Stimulated activated CD8-positive, alpha-beta memory T cell treated with anti-CD3 and anti-CD28 coated beads, Interleukin-2, amount 100 ng/mL, for 48 hours (primary cell): Measurements from ENCODE around the gene SEH1L.
"Not testable (repeated sequence)": the region's sequence is repeated elsewhere in the genome, so short reads cannot be mapped to it uniquely, and the experiment has no call there.

ENCODE experiments used
- DNase-seq, 2 donors: peaks; one replicate each; pipeline ENCODE4 v3.0.0-alpha.2; 2020; ENCODE audit warnings: low read depth in 2 of 2

The SEH1L gene

GRCh38 chr18:12947285-12948049, at the start of gene SEH1L:
TSS of gene SEH1L (plus strand) at chr18:12948011. CDS start at chr18:12948122, 111 bp downstream.
- peak; percentile 99 to 100 for DNase-seq

- not testable (repeated sequence) for DNase-seq
Observed at GRCh38 chr18:12901208-12901607, 46.6 kb upstream of the SEH1L start.

DNA sequence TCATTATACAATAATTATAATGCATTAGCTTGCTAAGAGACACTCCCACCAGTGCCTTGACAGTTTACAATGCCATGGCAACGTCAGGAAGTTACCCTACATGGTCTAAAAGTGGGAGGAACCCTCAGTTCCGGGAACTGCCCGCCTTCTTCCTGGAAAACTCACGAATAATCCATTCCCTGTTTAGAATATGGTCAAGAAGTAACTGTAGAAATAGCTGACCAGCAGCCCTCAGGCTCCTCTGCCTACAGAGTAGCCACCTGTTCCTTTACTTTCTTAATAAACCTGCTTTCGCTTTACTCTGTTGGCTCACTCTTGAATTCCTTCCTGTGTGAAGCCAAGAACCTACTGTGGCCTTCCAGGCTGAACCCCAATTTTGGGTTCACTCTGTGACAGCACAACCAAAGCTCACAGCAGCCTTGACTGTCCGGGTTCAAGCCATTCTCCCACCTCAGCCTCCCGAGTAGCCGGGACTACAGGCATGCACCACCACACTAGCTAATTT, 43.7 kb upstream of the SEH1L start:
- no peak for DNase-seq

DNA sequence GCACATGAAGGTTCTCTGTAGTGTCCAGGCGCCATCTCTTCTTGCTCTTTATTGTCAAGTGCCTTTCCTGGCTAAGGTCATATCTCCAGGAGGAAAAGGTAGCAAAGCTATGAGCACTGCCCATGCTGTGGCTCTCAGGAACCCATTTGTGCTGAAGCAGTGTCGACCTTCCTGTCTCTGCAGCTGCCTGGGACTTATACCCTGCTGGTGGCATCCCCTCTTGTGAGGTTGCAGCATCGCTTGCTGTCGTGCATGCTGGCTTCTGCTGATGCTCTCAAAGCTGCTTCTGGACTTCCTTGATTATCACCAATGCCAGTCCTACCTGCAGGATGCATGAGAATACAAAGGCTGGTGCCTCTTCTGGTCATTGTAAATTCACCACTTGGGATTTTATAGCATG, 41.7 kb upstream of the SEH1L start:
- no peak for DNase-seq

GRCh38 chr18:12906773-12907172, 41.0 kb upstream of the SEH1L start:
- DNase-seq = no peak

- no peak for DNase-seq
Observed at GRCh38 chr18:12907258-12907925, 40.4 kb upstream of the SEH1L start.

- DNase-seq = no peak
Observed at GRCh38 chr18:12908706-12909105, 39.1 kb upstream of the SEH1L start.

DNA sequence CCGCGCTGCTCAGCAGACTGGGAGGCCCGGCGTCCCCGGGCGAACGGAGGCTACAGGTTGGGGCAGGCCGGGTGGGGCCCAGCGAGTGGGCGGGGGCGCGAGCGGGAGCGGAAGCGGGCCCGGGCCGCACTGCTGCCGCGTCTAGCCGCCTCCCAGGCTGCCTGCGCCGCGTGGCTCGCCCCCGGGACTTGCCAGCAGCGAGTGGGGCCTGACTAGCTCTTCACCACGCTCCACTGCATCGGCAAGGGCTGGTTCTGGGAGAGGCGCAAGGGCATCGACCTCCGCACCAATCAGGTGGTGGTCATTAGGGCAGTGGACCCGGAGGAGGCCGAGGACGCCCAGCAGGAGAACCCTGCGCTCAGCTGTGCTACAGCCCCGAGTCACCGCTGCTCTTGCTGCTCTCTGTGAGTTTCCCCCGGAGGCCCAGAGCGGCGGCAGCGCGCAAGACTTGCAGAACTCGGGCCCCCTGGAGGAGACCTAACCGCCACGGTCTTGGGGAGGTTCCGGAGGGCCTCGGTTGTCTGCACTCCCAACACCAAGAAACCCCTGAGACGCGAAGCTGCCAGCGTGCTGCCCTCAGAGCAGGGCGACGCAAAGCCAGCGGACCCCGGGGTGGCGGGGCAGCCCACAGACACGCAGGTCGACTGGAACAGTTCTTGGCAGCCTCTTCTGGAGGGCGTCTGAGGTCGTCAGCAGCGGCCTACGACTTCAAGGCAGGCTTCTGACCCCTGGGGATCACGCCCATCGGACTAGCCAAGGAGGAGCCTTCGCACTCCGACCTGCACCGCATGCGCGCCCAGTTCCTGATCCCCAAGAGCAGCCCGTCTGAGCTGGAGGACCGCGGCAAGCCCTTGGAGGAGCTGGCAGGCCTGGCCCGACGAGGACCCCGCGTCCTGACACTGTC, 36.5 kb upstream of the SEH1L start:
- peak; percentile 40 to 62 for DNase-seq

DNA sequence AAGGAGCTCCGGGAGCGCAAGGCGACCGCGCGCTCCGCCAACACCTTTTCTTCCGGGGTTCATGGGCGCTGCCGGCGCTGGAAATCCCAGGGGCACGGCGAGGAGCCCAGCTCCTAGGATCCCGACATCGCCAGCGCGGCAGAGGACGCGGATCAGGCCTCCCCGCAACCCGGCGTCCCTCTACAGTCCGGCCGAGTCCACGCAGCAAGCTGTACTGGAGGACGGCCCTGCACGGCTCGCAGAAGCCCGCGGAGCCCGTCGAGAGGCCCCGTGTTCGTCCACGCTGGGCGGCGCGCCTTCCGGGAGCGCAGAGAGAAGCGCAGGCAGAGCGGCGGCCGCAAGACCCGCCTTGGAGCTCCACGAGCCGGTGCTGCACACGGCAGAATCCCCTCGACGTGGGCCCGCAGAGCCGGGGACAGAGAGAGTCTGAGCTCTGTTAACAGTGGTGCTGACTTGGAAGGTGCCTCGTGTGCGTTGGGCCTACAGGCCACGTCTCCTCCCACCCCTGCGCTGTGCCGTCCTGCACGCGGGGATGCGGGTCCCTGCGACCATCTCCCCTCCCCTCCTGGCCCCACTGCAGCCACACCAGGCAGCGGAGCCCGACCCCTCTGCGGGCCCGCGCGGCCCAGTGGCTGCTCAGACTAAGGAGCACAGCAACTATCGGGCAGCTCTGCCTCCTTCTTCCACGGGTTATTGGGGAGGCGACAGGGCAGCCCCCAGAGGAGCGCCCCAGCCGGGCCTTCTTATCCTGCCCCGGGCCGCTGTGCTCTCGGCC, 35.7 kb upstream of the SEH1L start:
- no peak for DNase-seq

DNA sequence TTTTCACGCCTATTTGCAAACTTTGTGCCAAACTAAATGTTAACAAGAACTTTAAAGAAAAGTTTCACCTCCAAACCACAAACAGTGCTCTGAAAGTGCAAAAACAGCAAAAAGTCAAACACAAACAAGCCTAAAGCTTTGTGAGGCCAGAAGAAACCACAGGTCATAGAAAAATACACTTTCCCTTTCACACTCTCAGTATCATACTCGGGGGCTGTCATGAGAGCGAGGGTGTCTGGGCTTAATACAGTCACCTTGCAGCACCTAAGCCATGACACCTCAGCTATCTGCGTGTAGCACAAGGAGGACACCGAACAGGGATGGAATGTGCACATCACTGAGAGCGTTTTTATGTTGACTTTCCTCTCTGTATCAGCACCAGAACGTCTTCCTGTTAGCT, 26.6 kb upstream of the SEH1L start:
- no peak for DNase-seq

- DNase-seq = no peak
Observed at GRCh38 chr18:12922266-12922665, 25.5 kb upstream of the SEH1L start.

DNA sequence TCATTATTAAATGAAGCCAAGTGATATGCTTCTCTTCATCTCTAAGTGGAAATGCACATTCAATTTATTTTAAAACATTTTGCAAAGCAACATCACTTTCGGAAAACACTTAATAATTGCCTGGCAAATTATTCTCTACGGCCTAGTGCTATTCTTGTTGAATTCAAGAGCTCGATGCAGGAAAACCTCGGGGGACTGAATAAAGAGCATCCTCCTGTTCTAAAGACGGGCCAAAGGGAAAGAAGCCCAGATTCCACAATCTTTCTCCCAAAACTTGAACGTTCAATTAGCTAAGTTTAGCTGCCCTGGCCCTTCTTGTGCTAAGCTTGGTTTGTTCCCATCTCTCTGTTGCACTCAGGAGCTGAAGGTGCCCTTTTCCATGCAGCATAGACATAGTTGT, 23.2 kb upstream of the SEH1L start:
- no peak for DNase-seq

DNA sequence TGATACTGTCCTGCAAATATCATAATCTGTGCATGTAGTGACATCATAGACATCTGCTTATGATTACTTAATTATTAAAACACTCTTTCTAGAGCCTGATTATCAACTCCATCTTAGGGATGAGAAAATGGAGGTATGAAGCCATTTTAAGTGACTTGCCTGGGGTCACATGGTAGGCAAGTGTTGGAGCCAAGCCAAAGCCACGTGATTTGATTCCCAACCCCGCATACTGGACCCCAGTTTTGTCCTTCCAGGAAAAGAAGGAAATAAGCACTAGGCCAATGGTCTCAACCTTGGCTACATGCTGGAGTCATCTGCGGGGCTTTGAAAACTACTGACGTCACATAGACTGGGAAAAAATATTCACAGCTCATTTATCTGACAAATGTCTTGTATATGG, 19.6 kb upstream of the SEH1L start:
- no peak for DNase-seq

DNA sequence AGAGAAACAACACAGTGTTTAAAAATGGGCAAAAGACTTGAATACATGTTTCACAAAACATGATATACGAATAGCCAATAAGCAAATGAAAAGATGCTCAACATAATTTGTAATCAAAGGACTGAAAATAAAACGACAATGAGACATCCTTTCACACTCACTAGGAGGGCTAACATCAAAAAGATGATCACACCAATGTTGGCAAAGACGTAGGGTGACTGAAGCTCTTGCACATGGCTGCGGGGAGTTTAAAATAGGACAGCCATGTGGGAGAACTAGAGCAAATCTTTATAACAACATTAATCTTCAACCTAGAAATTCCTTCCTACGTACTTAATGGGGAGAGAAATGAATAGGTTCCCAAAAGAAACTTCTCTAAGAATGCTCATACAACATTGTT, 19.2 kb upstream of the SEH1L start:
- DNase-seq = no peak

GRCh38 chr18:12929477-12930083, 18.2 kb upstream of the SEH1L start:
- DNase-seq = no peak

DNA sequence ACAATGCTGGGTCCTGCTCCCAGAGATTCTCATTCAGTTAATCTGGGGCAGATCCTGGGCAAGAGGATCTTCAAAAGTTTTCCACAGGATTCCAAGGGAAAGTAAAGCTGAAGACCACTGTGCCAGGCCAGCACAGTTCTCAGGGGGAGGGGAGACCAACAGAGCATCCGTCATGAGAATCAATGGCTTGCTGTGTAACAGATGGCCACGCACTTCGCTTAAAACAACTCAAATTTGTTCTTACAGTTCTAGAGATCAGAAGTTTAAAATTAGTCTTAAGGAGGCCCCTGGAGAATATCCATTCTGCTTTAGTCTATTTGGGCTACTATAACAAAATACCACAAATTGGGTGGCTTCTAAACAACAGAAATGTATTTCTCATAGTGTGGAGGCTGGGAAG, 17.4 kb upstream of the SEH1L start:
- no peak for DNase-seq

- DNase-seq = no peak
Observed at GRCh38 chr18:12930908-12931307, 16.9 kb upstream of the SEH1L start.

DNA sequence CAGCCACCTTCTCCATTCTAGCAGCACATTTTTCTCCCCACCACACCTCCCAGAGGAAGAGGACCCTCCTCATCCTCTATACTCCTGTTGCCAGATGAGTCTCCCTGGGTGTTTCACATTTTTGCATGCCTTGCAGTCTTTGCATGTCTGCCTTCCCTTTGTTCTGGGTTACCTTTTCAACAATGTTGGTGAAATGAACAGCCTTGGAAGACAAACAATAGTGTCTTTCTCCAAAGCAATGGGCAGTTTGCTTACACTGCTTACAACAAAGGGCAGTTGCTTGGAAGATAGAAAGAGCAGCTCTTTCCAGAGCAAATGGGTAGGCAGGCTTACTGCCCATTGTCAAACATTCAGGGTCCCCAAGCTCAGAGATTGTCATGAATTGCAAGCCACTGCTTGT, 14.5 kb upstream of the SEH1L start:
- DNase-seq = no peak

DNA sequence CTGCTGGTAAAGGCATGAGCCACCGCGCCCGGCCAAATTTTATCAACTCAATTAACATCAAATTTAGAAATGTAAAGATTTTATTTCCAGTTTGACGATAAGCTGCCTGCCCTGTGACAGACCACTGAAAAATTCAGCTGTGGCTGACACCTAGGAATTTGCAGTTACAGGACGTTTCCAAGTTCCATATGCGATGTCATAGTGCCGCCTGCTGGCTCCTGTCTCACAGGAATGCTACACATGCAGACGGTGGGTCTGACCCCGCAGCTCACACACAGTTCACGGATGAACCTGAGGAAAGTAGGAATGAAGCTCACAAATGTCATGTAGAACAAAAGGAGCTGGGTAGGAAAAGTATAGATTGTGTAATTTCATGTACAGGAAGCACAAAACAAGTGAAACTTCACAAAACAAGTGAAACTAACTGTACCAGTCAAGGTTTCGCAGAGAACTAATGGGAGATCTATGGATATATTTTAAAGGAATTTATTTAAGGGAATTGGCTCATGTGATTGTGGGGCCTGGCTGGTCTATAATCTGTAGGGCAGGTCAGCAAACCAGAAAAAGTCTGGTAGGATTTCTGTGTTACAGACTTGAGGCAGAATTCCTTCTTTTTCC, 13.2 kb upstream of the SEH1L start:
- peak; percentile 44 to 61 for DNase-seq

DNA sequence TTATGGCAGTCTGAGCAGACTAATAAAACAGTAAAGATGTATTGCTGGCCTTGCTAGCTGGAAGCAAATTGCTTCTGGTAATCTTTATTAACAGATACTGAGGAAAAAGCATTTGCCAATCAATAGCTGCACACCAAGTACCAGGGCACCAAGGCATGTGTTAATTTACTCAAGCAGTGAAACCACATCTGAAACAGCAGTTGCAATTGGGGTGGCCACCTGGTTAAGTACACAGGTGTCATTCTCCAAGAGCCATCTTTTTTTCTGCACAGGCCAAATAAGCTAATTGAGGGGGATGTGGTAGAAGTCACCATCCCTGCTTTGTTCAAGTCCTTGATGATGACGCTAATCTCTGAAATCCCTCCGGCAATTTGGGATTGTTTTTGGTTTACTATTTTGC, 8.6 kb upstream of the SEH1L start:
- no peak for DNase-seq

DNA sequence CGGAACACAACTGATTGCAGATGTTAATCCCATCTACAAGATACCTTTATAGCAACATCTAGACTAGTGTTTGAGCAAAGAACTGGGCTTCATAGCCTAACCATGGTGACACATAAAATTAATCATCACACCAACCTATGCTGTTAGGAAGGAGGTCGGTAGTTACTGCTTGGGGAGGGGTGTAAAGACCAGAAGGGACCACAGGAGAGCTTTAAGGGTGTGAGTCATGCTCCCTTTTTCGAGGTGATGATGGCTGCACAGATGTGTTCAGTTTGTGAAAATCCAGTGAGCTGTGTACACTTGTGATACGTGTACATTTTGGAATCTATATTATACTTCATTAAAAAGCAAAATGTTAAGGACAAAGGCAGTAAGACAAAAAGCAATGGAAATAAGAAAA, 4.6 kb upstream of the SEH1L start:
- no peak for DNase-seq
